ENCODE results near the gene AQP6. TPM values are rescaled to one million over a fixed set of nuclear protein-coding genes. Genes with fewer than 3 reads are reported as not detected.

AQP6 gene
- total RNA-seq, 1 donor from 2014 or later, result not detected

- peak; percentile 73 for DNase-seq (ENCODE audit: low spot score)
These were observed 29.7 kb upstream of the AQP6 start for GRCh38 chr12:49942921-49943624.

GRCh38 chr12:49943625-49943960 lies 29.2 kb upstream of the AQP6 start:
- no peak for DNase-seq (ENCODE audit: low spot score)

DNA sequence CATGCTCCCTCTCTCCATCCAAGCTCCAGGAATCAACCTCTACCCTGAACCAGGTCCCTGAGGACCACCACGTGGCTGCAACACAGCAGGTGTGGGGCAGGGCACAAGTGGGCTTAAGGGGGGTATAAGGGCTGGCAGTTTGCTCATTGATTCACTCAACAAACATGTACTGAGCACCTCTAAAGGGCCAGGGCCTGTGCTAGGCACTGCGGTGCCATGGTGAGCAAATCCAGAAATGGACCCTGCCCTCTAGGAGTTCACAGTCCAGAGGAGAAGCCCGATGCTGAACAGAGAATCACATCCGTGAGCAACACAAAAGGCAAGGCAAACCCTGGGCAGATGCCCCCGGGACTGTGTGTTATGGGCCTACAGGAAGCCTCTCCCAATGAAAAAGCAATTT lies 28.7 kb upstream of the AQP6 start:
- DNase-seq (ENCODE audit: low spot score), result peak; percentile 80

DNA sequence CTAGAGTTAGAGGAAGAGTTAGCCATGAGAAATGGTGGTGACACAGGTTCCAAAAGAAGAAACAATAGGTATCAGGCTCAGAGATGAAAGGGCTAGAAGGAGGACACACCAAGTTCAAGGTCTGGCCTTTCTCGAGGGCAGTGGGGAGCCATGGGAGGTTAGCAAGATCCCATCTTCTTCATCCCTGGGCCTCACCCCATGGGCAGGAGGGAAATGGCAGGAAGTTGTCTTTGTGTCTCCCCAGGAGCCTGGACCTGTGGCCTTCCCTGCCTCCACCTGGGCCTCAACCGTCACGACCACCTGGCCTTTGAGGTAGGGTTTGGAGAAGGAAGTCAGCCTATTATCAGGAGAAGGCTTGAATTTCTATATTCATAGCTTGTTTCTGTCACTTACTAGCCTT lies 28.0 kb upstream of the AQP6 start:
- peak; percentile 59 for DNase-seq (ENCODE audit: low spot score)

DNA sequence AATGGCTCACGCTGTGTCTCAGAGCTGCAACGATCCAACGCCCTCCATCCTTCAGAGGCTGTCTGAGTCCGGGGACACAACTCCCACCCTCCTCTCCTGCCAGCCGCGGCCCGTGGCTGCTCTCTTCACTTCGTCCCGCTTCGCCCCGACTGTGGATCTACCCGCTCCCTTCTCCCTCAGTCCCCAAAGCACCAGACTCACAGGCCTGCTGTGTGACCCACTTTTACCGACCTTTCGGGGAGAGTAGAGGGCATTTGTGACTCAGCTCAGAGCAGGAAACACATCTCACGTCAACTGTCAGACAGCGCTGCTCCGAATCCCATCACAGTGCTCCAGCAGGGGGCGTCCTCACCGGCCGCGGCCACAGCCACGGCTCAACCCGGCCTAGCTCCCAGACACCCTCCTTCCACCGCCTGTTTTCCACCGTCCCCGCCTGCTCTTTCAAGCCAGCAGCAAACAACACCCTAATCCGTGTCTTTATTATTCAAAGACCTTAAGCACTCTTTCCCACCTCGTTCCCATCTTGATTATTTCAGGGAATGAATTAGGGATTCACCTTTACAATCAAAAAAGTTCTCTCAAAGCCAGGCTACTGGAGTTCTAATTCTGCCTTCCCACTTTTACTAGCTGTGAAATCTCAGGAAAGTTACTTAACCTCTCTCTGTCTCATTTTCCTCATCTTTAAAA lies 27.2 kb upstream of the AQP6 start:
- DNase-seq (ENCODE audit: low spot score), result peak; percentile 95

- peak; percentile 64 for DNase-seq (ENCODE audit: low spot score)
These were observed 26.7 kb upstream of the AQP6 start for GRCh38 chr12:49946086-49946485.

DNA sequence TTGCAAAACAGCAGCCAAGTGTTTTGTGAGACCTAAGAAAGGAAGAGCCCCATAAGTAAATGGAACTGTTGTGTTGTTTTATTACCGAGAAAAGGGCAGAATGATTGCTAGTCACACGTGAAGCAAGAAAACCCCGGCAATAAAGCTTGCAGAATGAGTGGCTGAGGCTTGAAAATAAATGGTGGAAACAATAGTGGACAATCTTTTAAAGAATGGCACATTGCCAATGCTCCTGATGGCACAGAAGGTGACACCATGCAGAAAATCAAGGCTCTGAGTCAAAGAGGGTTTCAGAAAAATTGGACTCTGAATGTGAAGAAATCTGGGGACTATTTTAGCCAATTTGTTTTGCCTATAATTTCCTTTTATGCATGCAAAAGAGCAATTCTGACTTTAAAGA lies 26.2 kb upstream of the AQP6 start:
- no peak for DNase-seq (ENCODE audit: low spot score)

- peak; percentile 55 for DNase-seq (ENCODE audit: low spot score)
These were observed 25.0 kb upstream of the AQP6 start for GRCh38 chr12:49947593-49948226.

- DNase-seq (ENCODE audit: low spot score), result peak; percentile 80
These were observed 23.6 kb upstream of the AQP6 start for GRCh38 chr12:49948866-49949845.

GRCh38 chr12:49949866-49950265 lies 22.9 kb upstream of the AQP6 start:
- peak; percentile 39 for DNase-seq (ENCODE audit: low spot score)

- peak; percentile 83 for DNase-seq (ENCODE audit: low spot score)
These were observed 22.2 kb upstream of the AQP6 start, which contains the start of gene AQP2 for GRCh38 chr12:49950273-49951251. Gene AQP2, plus strand, starts transcription at chr12:49950737. Its CDS starts 94 bp downstream, at chr12:49950831.

DNA sequence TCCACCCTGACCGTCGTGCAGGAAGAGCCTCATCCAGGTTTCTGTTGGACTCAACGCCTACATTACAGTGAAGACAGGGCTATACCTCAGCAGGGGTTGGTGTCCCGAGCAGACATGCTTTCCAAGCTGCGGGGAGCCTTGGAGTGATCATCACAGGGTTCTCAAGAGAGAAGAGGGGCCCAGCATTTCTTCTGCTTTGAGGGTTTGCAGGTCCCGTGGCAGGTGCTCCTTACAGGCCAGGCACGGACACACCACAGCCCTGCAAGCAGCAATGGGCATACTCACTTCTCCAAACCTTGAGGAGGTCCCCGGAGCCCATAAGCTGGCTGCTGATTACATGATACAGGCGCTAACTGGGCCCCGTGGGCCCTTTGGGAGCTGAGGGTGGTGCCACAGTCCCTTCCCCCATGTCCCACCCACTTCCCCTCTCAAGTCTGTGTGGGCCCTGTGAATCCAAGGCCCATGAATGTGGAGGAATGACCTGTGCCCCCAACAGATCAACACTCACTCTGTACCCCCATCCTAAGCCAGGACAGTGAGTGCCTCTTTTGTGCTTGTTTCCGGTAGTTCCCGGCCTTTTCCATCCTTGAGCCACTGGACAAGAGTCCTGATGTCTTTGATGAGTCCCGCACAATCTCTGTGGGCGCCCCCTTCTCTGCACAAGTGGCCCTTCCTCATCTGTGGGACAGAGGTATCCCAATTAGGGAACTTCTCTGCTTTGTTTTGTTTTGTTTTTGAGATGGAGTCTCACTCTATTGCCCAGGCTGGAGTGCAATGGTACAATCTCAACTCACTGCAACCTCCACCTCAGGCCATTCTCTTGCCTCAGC lies 21.1 kb upstream of the AQP6 start:
- DNase-seq (ENCODE audit: low spot score), result peak; percentile 62

DNA sequence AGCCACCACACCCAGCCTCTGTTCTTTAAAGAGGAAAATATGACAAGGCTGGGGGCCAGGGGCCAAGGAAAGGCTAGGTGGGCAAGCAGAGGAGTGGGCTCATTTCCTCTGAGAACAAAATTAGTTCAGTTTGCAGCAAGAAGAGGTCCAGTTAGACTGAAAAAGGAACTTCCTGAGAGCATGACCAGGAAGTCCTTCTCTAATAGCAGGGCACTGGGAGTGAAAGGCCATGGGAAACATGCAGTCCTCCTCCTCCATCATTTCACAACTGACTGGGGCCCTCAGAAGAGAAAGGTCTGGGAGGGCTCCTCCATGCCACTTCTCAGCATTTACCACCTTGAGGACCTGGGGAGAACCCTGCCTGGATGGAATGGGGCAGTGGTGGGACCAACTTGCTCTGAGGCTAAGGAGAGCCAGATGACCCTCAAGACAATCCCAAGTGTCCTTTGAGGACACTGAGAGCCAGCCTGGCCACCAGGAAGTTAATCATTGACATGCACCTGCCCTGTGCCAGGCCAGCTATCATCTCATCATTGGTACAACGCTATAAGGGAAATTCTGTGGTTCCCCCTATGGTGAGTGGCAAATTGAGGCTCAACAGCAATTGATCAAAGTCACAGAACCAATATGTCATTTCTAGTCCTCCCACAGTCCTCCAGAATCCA lies 20.2 kb upstream of the AQP6 start:
- no peak for DNase-seq (ENCODE audit: low spot score)

DNA sequence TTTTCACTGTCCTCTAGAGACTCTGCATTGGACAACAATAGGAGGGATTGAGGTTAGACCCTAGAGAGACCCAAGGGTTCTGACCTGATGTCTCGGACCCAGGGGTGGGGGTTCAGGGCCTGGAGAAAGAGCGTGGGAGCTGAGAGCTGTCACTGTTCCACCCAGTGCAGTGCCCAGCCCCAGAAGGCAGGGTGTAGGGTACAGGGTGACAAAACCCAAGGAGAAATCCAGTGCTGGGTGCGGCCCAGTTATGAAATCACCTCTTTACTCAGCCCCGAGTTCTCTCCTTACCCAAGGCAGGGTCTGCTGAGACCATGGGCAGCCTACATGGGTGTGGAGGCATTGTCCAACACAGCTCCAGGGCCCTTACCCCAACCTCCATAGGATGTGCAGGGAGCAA lies 19.6 kb upstream of the AQP6 start:
- no peak for DNase-seq (ENCODE audit: low spot score)

GRCh38 chr12:49953961-49954846 lies 18.5 kb upstream of the AQP6 start:
- DNase-seq (ENCODE audit: low spot score), result no peak

- no peak for DNase-seq (ENCODE audit: low spot score)
These were observed 17.6 kb upstream of the AQP6 start for GRCh38 chr12:49954863-49955830.

Measured in mesenteric fat pad (tissue), 1 donor.